ENCODE results near the gene MSANTD3. TPM values are rescaled to one million over a fixed set of nuclear protein-coding genes. Genes with fewer than 3 reads are reported as not detected.

Gene MSANTD3
- total and polyA plus RNA-seq, 2 of the 4 experiments (the other 2 are of a cell fraction): 45.5 to 55.9 TPM

DNA sequence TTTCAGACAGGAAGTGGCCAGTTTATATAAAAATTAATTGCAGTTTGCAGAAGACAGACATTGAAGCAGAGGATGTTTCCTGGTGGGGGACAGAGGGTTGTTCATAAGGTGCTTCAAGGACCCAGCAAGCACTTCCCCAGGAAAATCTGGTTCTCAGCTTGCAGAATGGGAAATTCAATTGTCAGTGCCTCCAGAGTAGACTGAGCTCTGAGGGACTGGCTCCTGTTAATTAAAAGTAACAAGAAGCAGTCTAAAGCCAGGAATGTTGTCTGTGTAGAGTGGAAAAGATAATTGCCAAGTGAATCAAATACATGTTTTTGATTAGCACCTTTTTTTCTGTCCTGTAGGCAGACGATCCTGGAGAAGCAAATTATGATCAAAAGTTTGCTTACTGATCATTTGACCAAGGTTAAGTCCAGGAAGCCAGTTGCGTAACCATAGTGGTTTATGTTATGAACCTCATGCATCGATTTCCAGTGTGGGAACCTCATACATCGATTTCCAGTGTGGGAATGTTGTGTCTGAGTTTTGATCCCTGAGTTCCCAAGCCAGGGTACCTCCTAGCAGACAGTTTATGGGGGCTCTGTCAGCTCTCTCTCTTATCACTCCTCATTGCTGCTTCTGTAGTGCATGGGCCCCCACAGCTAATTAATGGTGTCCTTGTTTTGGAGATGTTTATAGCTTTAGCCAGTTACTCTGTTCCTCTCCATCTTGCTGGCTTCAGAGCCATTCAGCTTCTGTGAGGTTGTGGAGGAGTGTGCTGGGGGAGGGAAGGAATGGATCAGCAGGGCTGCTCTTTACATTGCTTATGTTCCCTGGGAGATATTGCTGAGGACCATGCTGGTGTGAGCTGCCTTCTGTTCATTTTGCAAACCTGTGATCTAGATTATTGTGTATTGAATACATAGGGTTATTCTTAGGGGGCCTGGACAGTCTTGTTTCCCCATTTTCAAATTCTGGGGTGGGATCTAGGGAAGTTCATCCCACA is 17.1 kb downstream of the MSANTD3 start:
- no peak for TF ChIP-seq POLR2A (IDR thresholded peaks at IDR 0.05; ENCODE audit: low read depth, low read length)
- no peak for TF ChIP-seq CHD1 (IDR thresholded peaks at IDR 0.05; ENCODE audit: low read depth, low read length)
- TF ChIP-seq CEBPB (IDR thresholded peaks at IDR 0.05; ENCODE audit: low read depth, low read length): peak; percentile 95
- no peak for TF ChIP-seq SMC3 (IDR thresholded peaks at IDR 0.05; ENCODE audit: low read depth, low read length)
- no peak for TF ChIP-seq BHLHE40 (IDR thresholded peaks at IDR 0.05; ENCODE audit: low read depth, low read length)
- TF ChIP-seq MXI1 (IDR thresholded peaks at IDR 0.05; ENCODE audit: borderline replicate concordance, low read depth, low read length): no peak
- no peak for TF ChIP-seq MAZ (IDR thresholded peaks at IDR 0.05; ENCODE audit: borderline replicate concordance, low read depth, low read length)
- no peak for TF ChIP-seq RFX5 (IDR thresholded peaks at IDR 0.05; ENCODE audit: low read depth, low read length)
- no TSS peak for BruUV-seq (replicated peaks)
- Histone ChIP-seq H3K18ac (ENCODE audit: low read depth, low read length) (no peak overlapping the region), H3K4me1 (ENCODE audit: control insufficient read depth, insufficient read depth, low read length) (peaks cover 10% of the 10 kb centered on the region), H3K4ac (ENCODE audit: low read depth, low read length) (no peak overlapping the region), H2BK120ac (ENCODE audit: low read depth, low read length) (no peak overlapping the region), H2AK9ac (replicated peaks; ENCODE audit: low read depth, low read length, poor library complexity) (no peak overlapping the region), H3K79me1 (ENCODE audit: low read depth in 1 of 2, low read length in 2 of 2) (peaks cover 12 to 60% of the 10 kb centered on the region in 2 experiments), H3K9me3 (ENCODE audit: control insufficient read depth, insufficient read depth, low read length) (no peaks in the 10 kb centered on the region), H3K4me2 (ENCODE audit: low read depth, low read length) (peak overlapping the region; percentile 48), H4K8ac (ENCODE audit: low read depth in 2 of 2, low read length in 2 of 2) (0 out of 4 replicates have a peak overlapping the region, but pooled peaks of 1 of the 2 experiments have one; percentile 32), H4K91ac (ENCODE audit: insufficient read depth, low read depth, low read length) (no peak overlapping the region), H4K5ac (ENCODE audit: low read depth, low read length) (no peak overlapping the region), H2BK15ac (ENCODE audit: low read depth, low read length) (no peak overlapping the region), H2BK5ac (ENCODE audit: low read depth, low read length, poor library complexity, severe bottlenecking) (no peak overlapping the region), H4K20me1 (ENCODE audit: insufficient read depth, low read length) (peaks cover 79% of the 10 kb centered on the region), H3K9me1 (ENCODE audit: insufficient read depth, low read length) (peaks cover 19% of the 10 kb centered on the region), H3K56ac (ENCODE audit: extremely low read depth, insufficient read depth, low read length) (no peak overlapping the region), H3K14ac (replicated peaks; ENCODE audit: low read depth, low read length) (peak overlapping the region; percentile 10; the same call in 1 of the 2 replicates), H3K27ac (ENCODE audit: insufficient read depth, low read length) (peak overlapping the region; percentile 5; the same call in 1 of the 2 replicates), H2AK5ac (ENCODE audit: low read depth, low read length) (no peak overlapping the region), H3K4me3 (ENCODE audit: insufficient read depth, low read depth, low read length) (no peak overlapping the region), H3K36me3 (ENCODE audit: control insufficient read depth, insufficient read depth, low read length) (peaks cover 17% of the 10 kb centered on the region), H3K9ac (ENCODE audit: low read depth, low read length) (no peak overlapping the region), H3K27me3 (ENCODE audit: control insufficient read depth, insufficient read depth, low read length) (no peaks in the 10 kb centered on the region), H2AFZ (replicated peaks; ENCODE audit: low read length, poor library complexity) (no peak overlapping the region), H3K23ac (ENCODE audit: low read depth, low read length) (peak overlapping the region; percentile 15; the same call in 1 of the 2 replicates), H2BK20ac (ENCODE audit: low read depth, low read length) (no peak overlapping the region)
- DNase-seq: peak; percentile 58
- CTCF ChIA-PET: interaction anchor here (0.6 kb wide), 2 partner anchors 150 to 430 kb away, joined by 5 read pairs; no protein-coding TSS in a partner anchor
- ATAC-seq (ENCODE audit: low read depth): peak; percentile 18; the same call in 1 of the 2 replicates
- in situ Hi-C loops (cut with MboI; ENCODE audit: low sequenced_read_pairs) (no loop called here), intact Hi-C loops (cut with micrococcal nuclease) (no loop called here), dilution Hi-C loops (cut with HindIII; ENCODE audit: low sequenced_read_pairs, unreplicated experiment) (no loop called here)
- WGBS, 2 experiments (ENCODE audit: extremely low coverage in 2 of 2, insufficient read length in 1 of 2): 100% methylated on average over 1 of the region's 4 CpGs; no CpG with 5 or more reads in 1 of the 2 experiments
- POLR2A ChIA-PET (ENCODE audit: unreplicated experiment): no interaction called here
